ENCODE measurements around the gene ZFP64. TPM values are rescaled to one million over a fixed set of nuclear protein-coding genes. Genes with fewer than 3 reads are reported as not detected.

ZFP64 gene
- total RNA-seq, 2 experiments from 2014 or later = 9.7 to 10.7 TPM

DNA sequence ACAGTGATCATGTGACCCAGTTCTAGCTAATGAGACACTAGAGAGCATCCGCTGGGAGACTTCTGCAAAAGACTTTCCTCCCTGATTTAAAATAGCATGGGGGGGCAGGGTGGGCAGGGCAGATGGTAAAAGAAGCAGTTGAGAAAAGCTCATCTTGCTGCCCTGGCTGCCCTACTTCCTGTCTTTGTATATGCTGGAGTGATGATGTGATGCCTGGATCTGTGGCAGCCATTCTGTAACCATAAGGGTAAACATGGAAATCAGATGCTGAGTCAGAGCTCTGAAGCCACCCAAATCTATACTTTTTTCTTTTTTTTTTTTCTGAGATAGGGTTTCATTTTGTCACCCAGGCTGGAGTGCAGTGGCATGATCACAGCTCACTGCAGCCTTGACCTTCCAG, 25.4 kb downstream of the ZFP64 start:
- Mint-ChIP-seq H3K27me3 (no peaks in the 10 kb centered on the region), H3K36me3 (ENCODE audit: low read depth) (peaks cover 21% of the 10 kb centered on the region), H3K9me3 (no peaks in the 10 kb centered on the region), H3K4me3 (no peak overlapping the region), H3K4me1 (peaks cover 4% of the 10 kb centered on the region), H3K27ac (no peak overlapping the region)
- ChIA-PET CTCF (no interaction called here), POLR2A (no interaction called here)
- no peak for DNase-seq

GRCh38 chr20:52160621-52161204, 30.9 kb downstream of the ZFP64 start:
- POLR2A ChIA-PET = no interaction called here
- peaks cover 53% of the 10 kb centered on the region for H3K36me3 Mint-ChIP-seq (ENCODE audit: low read depth)
- peaks cover 4% of the 10 kb centered on the region for H3K9me3 Mint-ChIP-seq
- no peak overlapping the region for H3K27ac Mint-ChIP-seq
- CTCF ChIA-PET = no interaction called here
- no peaks in the 10 kb centered on the region for H3K27me3 Mint-ChIP-seq
- no peak overlapping the region for H3K4me3 Mint-ChIP-seq
- no peaks in the 10 kb centered on the region for H3K4me1 Mint-ChIP-seq
- no peak for DNase-seq

DNA sequence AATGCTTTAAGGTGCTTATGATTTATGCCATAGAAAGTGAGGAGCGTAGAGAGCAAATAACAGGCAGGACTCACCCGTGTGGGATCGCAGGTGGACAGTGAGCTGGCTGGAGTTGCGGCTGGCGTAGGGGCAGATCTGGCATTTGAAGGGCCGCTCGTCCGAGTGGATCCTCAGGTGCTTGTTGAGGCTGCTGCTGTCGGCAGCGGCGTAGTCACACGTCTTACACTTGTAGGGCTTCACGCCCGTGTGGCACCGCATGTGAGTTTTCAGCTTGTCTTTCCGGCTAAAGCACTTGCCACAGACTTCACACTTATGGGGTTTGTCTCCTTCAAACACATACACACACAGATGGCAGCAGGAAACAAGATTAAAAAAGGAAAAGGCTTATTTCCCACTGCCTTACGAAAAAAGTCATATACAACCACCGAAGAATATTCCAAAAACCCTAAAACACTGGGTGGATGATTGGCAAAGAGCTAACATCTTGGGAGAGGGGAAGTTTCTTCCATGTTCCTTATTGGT, 31.5 kb downstream of the ZFP64 start:
- no peak for DNase-seq
- Mint-ChIP-seq H3K27me3 (no peaks in the 10 kb centered on the region), H3K4me1 (no peaks in the 10 kb centered on the region), H3K36me3 (ENCODE audit: low read depth) (peaks cover 49% of the 10 kb centered on the region), H3K9me3 (peaks cover 4% of the 10 kb centered on the region), H3K27ac (no peak overlapping the region), H3K4me3 (no peak overlapping the region)
- ChIA-PET CTCF (no interaction called here), POLR2A (no interaction called here)

DNA sequence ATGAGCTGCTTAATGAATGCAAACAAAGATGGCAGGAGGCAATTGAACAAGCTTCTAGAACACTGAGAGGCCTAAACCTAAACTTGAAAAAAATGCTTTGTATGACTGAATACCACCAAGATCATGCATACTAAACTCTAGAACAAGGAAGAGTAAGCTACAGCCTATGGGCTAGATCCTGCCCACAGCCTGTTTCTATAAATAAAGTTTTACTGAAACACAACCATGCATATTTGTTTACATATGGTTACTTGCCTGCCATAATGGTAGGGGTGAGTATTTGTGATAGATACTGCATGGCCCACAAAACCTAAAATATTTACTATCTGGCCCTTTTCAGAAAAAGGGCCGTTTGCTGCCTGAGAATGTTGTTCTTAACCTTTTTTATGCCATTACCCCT, 37.0 kb downstream of the ZFP64 start:
- POLR2A ChIA-PET = no interaction called here

DNA sequence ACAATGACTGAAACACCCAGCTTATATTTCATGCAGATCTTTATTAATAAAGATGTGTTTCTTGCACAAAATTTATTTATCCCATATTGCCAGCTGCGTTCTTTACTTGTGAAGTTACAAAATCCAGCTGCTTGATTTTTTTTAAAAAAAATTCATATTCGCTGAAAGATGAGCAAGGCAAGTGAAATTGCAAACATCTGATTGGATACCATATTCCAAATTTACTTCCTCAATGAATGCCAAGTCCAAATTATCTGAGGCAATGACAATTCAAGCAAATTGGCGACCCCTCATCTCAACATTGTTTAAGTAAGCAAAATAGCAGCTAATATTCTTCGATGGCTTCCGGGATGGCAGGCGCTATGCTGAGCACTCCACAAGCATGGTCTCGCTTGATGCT, 37.7 kb downstream of the ZFP64 start:
- ChIA-PET POLR2A (no interaction called here), CTCF (interaction anchor here (0.9 kb wide), 1 partner anchor 26 kb away, joined by 4 read pairs; no protein-coding TSS in a partner anchor)
- no peak overlapping the region for H3K4me3 Mint-ChIP-seq
- no peaks in the 10 kb centered on the region for H3K4me1 Mint-ChIP-seq
- H3K9me3 Mint-ChIP-seq = peaks cover 3% of the 10 kb centered on the region
- no peaks in the 10 kb centered on the region for H3K27me3 Mint-ChIP-seq
- DNase-seq = no peak
- peaks cover 34% of the 10 kb centered on the region for H3K36me3 Mint-ChIP-seq (ENCODE audit: low read depth)
- H3K27ac Mint-ChIP-seq = no peak overlapping the region

More for the DNA sequence above, 37.0 kb downstream of the ZFP64 start:
- CTCF ChIA-PET = no interaction called here
- H3K4me3 Mint-ChIP-seq = no peak overlapping the region
- no peaks in the 10 kb centered on the region for H3K27me3 Mint-ChIP-seq
- H3K36me3 Mint-ChIP-seq (ENCODE audit: low read depth) = peaks cover 37% of the 10 kb centered on the region
- H3K27ac Mint-ChIP-seq = no peak overlapping the region
- no peak for DNase-seq
- no peaks in the 10 kb centered on the region for H3K4me1 Mint-ChIP-seq
- peaks cover 4% of the 10 kb centered on the region for H3K9me3 Mint-ChIP-seq

DNA sequence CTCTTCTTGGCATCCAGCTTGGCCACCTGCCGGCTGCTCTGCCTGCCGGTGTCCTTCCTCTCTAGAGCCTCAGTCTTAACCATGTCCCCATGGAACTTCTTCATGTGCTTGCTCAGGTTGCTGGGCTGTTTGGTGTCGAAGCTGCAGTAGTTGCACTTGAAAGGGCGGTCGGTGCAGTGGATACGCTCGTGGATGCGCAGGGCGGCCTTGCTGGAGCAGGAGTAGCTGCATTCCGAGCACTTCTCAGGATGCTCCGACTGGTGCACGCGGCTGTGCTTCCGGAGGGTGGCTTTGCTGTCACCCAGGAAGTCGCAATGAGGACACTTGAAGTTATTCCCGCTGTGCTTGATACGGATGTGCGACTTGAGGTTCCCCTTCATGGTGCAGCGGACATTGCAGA, 38.7 kb downstream of the ZFP64 start:
- H3K4me1 Mint-ChIP-seq = no peaks in the 10 kb centered on the region
- H3K9me3 Mint-ChIP-seq = no peaks in the 10 kb centered on the region
- H3K36me3 Mint-ChIP-seq (ENCODE audit: low read depth) = peaks cover 24% of the 10 kb centered on the region
- H3K27me3 Mint-ChIP-seq = no peaks in the 10 kb centered on the region
- ChIA-PET POLR2A (no interaction called here), CTCF (no interaction called here)
- no peak overlapping the region for H3K27ac Mint-ChIP-seq
- DNase-seq = no peak
- no peak overlapping the region for H3K4me3 Mint-ChIP-seq

DNA sequence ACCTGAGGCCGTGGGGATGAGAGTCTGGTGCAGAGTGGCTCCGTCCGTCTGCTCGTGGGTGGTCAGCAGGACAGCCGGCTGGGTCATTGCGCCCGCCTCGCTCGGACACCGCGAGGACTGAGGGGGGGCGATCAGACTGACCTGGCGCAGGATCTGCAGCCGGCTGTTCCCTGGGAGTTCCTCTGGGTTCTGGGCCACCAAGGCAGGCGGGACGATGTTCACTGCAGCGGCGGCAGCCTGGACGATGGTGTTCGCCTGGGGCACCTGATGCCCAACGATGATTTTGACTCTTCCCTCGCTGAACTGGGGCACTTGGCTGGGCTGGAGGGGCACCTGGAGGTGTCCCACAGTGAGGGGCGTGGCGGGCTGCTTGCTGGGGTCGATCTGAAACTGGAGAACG, 39.2 kb downstream of the ZFP64 start:
- H3K27me3 Mint-ChIP-seq = no peaks in the 10 kb centered on the region
- H3K9me3 Mint-ChIP-seq = no peaks in the 10 kb centered on the region
- no peaks in the 10 kb centered on the region for H3K4me1 Mint-ChIP-seq
- H3K27ac Mint-ChIP-seq = no peak overlapping the region
- no peak for DNase-seq
- no peak overlapping the region for H3K4me3 Mint-ChIP-seq
- POLR2A ChIA-PET = no interaction called here
- CTCF ChIA-PET = no interaction called here
- peaks cover 22% of the 10 kb centered on the region for H3K36me3 Mint-ChIP-seq (ENCODE audit: low read depth)

DNA sequence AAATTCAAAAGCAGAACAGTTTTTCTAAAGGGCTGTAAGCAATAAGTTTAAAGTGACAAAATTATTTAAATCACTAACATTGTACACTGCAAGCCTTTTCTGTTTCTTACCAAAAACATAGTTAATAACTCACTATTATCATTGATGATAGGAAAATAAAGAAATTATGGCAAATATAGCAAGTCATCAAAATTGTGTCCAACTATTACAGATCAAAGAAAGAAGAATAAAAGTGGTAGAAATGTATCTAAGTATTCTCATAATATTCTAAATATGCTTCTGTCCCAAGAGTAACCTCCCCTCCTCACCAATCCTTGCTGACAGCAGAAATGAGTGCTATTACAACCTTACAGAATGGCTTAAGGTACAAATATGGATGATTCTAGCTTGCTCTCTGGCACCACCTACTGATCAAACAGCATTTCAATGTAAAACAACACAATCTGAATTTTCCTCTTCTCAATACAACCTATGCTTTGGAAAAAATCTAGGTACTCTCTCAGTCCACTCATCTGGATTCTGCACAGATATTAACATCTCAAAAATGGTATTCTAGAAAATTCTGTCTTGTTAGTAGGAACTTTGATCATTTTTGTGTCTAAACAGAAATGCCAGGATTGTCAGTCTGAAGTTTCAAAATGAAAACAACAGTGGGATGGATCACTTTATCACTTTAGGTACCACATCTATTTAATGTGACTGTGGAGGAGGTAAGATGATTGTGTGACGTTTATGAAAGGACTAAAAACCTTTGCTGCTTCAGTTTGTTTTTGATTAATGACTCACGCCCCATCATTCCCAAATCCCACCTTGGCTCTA, 40.9 kb downstream of the ZFP64 start:
- H3K27ac Mint-ChIP-seq = no peak overlapping the region
- H3K36me3 Mint-ChIP-seq (ENCODE audit: low read depth) = peaks cover 8% of the 10 kb centered on the region
- POLR2A ChIA-PET = no interaction called here
- H3K27me3 Mint-ChIP-seq = no peaks in the 10 kb centered on the region
- no peak overlapping the region for H3K4me3 Mint-ChIP-seq
- no peaks in the 10 kb centered on the region for H3K9me3 Mint-ChIP-seq
- no peak for DNase-seq
- CTCF ChIA-PET = interaction anchor here (0.7 to 1.9 kb wide), 7 partner anchors 13 to 162 kb away, joined by 3 to 16 read pairs (median 3); partner anchors contain the start of gene ZFP64
- H3K4me1 Mint-ChIP-seq = no peaks in the 10 kb centered on the region

- Mint-ChIP-seq H3K9me3 (no peaks in the 10 kb centered on the region), H3K4me1 (no peaks in the 10 kb centered on the region), H3K27me3 (no peaks in the 10 kb centered on the region), H3K27ac (no peak overlapping the region), H3K4me3 (no peak overlapping the region), H3K36me3 (ENCODE audit: low read depth) (no peaks in the 10 kb centered on the region)
- CTCF ChIA-PET = interaction anchor here (1.5 kb wide), 1 partner anchor 17 kb away, joined by 5 read pairs; no protein-coding TSS in a partner anchor
- DNase-seq = no peak
- POLR2A ChIA-PET = no interaction called here
Observed at GRCh38 chr20:52145587-52145986, 46.0 kb downstream of the ZFP64 start.

DNA sequence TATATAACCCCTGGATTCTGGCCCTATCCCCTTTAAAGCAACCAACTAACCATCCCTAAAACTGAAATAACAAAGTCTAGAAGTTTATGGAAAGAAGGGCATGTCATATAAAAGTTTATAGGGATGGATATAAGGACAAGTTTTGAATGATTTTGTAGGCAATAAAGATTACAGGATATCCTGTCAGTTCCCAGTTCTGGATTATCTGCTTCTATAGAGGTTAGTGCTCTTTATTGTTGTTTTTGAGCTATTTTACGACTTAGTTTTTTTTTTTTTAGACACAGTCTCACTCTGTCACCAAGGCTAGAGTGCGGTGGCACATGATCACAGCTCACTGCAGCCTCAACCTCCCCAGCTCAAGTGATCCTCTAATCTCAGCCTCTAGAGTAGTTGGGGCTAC, 48.3 kb downstream of the ZFP64 start:
- no peak overlapping the region for H3K4me3 Mint-ChIP-seq
- no peaks in the 10 kb centered on the region for H3K9me3 Mint-ChIP-seq
- H3K27ac Mint-ChIP-seq = no peak overlapping the region
- DNase-seq = no peak
- no peaks in the 10 kb centered on the region for H3K4me1 Mint-ChIP-seq
- ChIA-PET CTCF (interaction anchor here (1.9 kb wide), 1 partner anchor 14 kb away, joined by 9 read pairs; no protein-coding TSS in a partner anchor), POLR2A (no interaction called here)
- no peaks in the 10 kb centered on the region for H3K36me3 Mint-ChIP-seq (ENCODE audit: low read depth)
- no peaks in the 10 kb centered on the region for H3K27me3 Mint-ChIP-seq

GRCh38 chr20:52142757-52143156, 48.8 kb downstream of the ZFP64 start:
- no peak overlapping the region for H3K4me3 Mint-ChIP-seq
- no peaks in the 10 kb centered on the region for H3K9me3 Mint-ChIP-seq
- H3K36me3 Mint-ChIP-seq (ENCODE audit: low read depth) = no peaks in the 10 kb centered on the region
- no peaks in the 10 kb centered on the region for H3K27me3 Mint-ChIP-seq
- H3K27ac Mint-ChIP-seq = no peak overlapping the region
- H3K4me1 Mint-ChIP-seq = no peaks in the 10 kb centered on the region
- DNase-seq = no peak
- CTCF ChIA-PET = interaction anchor here (0.7 to 1.9 kb wide), 2 partner anchors 14 to 322 kb away, joined by 3 to 9 read pairs; no protein-coding TSS in a partner anchor
- POLR2A ChIA-PET = no interaction called here

- H3K9me3 Mint-ChIP-seq = no peaks in the 10 kb centered on the region
- no peaks in the 10 kb centered on the region for H3K4me1 Mint-ChIP-seq
- DNase-seq = no peak
- no peaks in the 10 kb centered on the region for H3K36me3 Mint-ChIP-seq (ENCODE audit: low read depth)
- H3K4me3 Mint-ChIP-seq = no peak overlapping the region
- no peak overlapping the region for H3K27ac Mint-ChIP-seq
- ChIA-PET CTCF (interaction anchor here (1.4 kb wide), 1 partner anchor 11 kb away, joined by 3 read pairs; no protein-coding TSS in a partner anchor), POLR2A (no interaction called here)
- no peaks in the 10 kb centered on the region for H3K27me3 Mint-ChIP-seq
Observed at GRCh38 chr20:52139986-52140385, 51.6 kb downstream of the ZFP64 start.

- H3K36me3 Mint-ChIP-seq (ENCODE audit: low read depth) = no peaks in the 10 kb centered on the region
- ChIA-PET POLR2A (no interaction called here), CTCF (interaction anchor here (0.8 to 0.9 kb wide), 2 partner anchors 9 to 13 kb away, joined by 3 read pairs; no protein-coding TSS in a partner anchor)
- H3K27me3 Mint-ChIP-seq = no peaks in the 10 kb centered on the region
- no peak for DNase-seq
- no peaks in the 10 kb centered on the region for H3K9me3 Mint-ChIP-seq
- H3K4me1 Mint-ChIP-seq = no peaks in the 10 kb centered on the region
- H3K27ac Mint-ChIP-seq = no peak overlapping the region
- H3K4me3 Mint-ChIP-seq = no peak overlapping the region
Observed at GRCh38 chr20:52137850-52138249, 53.7 kb downstream of the ZFP64 start.

Data from activated CD4-positive, alpha-beta memory T cell treated with anti-CD3 and anti-CD28 coated beads, Interleukin-2, amount 10 ng/mL, durations not matched to agents 7 days and 5 days (primary cell).